HG02938 (cell line): ENCODE data around the gene EIF4B.
"Not testable (repeated sequence)": the region's sequence is repeated elsewhere in the genome, so short reads cannot be mapped to it uniquely, and the experiment has no call there.

Experiments
- ATAC-seq: cut with Tn5 transposase; IDR thresholded peaks from one replicate; pipeline ENCODE4 v1.9.1; 2021; ENCODE audit warnings: mild to moderate bottlenecking, moderate library complexity; ENCODE audit not compliant: unreplicated experiment

EIF4B gene

DNA sequence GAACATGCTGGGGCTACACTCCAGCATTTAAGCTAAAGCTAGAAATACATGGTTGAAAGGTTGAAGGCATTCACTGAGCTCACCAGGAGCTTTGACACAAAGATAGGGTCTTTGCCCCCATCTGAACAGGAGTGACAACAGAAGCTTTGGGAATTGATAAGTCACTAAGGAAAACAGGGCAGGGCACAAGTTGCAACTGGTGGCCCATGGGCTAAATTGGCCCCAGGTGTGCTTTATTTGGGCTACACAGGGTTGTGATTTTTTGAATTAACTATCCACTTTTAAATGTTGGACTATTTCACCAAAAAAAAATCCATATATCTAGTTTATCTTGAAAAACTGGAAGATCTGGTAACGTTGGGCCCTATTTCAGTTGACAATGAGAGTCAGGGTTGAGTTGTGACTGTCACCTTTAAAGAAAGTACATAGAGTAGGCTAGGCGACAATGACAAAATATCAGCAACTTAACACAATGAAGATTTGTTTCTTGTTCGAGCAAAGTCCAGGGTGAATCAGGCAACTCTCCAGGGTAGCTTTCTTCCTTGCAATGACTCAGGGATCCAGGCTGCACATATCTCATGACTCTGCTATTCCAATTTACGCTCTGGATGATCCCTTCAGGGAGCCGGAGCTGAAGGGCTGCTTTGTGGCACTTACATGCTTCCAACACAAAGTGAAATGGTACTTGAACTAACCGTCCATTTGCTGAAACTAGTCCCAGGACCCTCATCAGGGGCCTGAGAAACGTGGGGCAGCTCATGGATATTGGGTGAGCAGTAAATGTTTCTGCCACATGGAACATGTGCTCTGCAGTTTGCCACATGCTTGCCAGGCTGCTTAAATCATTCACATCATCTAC, 13.3 kb upstream of the EIF4B start:
- no peak for ATAC-seq

DNA sequence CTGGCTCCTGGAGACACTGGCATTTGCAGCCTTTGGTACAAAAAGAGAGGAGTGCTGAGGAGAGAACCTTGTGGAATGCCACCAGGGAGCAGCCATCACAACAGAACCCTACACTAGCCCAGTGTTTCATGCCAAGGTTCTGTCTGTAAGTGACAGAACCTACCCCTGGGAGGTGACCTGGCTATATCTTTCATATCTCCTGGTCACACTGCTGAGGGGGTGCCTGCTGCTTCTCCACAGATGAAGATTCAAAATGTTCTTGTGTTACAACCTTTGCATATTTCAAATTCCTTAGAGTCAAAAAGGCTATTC, 12.7 kb upstream of the EIF4B start:
- ATAC-seq = no peak

GRCh38 chr12:53004178-53004577, 2.1 kb upstream of the EIF4B start:
- ATAC-seq = no peak

GRCh38 chr12:53004582-53004981, 1.7 kb upstream of the EIF4B start:
- no peak for ATAC-seq

GRCh38 chr12:53005215-53005985, 856 bp upstream of the EIF4B start:
- no peak for ATAC-seq

DNA sequence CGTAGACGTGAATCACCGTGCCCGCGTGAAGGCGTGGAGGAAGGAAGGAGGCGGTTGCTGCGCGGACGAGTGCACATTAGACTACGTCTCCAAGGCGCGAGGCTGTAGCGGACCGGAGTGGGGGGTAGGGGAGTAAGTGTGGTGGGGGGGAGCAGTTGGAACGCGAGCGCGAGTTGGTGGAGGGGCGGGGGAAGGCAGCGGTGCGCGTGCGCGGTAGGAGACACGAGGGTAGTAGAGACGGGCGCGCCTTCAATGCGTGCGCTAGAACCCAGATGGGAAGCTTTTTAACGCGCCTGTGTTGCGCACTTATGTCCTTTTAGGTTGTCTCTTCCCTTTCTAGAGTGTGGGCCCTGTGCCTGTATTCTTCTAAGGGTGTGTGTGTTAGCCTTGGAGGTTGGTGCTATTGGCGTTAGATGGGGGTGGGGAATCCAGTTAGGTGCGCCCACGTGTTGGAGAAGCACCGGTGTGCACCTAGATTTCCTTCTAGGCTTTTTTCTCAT, 604 bp downstream of the EIF4B start:
- peak; percentile 14 for ATAC-seq

GRCh38 chr12:53007343-53007742, 1.1 kb downstream of the EIF4B start:
- ATAC-seq = no peak

DNA sequence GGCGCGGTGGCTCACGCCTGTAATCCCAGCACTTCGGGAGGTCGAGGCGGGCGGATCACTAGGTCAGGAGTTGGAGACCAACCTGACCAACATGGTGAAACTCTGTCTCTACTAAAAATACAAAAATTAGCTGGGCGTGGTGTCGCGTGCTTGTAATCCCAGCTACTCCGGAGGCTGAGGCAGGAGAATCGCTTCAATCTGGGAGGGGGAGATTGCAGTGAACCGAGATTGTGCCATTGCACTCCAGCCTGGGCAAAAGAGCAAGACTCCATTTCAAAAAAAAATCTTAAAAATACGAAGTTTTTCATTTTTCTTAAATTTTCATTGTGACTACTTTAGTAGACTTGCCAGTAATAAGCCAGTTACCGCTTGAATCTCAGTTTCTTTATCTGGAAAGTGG, 2.5 kb downstream of the EIF4B start:
- ATAC-seq = not testable (repeated sequence)

GRCh38 chr12:53010955-53011354, 4.7 kb downstream of the EIF4B start:
- ATAC-seq = no peak

DNA sequence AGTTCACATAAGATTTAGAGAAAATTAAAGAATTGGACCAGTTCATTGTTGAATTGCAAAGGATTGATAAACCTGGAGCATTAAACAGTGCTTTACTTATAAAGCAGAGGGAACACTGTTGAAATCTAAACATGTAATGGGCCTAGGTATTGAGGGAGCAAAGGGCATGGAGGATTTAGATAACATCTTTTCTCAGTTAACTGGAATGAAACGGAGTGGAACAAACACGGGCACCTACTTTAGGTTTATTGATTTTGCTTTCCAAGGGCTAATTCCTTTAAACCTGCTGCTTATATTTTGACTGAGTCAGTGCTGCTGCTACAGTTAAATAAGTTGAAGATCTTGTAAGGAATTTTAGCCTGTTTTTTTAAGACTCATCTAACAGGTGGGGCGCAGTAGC, 5.6 kb downstream of the EIF4B start:
- ATAC-seq = no peak

DNA sequence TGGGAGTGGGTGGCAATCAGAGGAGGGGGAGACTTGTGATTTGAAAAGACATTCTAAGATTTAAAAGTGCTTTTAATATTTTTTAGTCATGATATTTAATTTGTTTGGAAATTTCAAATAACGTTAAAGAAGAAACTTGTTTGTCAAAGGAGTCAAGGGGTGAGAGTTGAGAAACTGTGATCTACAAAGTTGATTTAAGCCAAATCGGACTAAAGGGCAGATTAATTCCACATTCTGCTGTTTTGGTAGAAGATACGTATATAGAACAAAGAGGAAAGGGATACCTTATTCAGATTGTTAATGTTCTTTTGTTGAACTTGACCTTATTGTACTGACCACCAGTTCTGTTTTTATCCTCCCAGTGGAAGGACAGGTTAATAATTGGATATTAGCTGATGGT, 6.7 kb downstream of the EIF4B start:
- no peak for ATAC-seq

DNA sequence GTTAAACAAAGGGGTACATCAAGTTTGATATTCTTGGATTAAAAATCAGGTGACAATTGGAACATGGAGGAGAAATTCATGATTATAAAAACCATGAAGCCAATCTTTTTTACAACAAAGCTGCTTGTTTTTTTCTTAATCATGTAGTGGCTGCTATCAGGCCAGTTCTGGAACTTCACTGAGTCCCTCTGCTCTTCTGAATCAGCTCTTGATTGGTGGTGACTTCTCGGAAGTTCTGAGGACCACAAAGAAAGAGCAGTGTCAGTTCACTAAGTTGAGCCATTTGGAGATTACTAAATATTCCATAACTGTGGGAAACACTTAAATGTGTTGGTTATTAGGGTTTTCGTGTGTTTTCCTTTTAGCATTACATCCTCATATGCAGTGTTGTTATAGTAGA, 8.5 kb downstream of the EIF4B start:
- ATAC-seq = no peak

GRCh38 chr12:53025250-53025649, 19.0 kb downstream of the EIF4B start:
- ATAC-seq = no peak

- not testable (repeated sequence) for ATAC-seq
Measured at GRCh38 chr12:53027014-53027413, 20.8 kb downstream of the EIF4B start.

- ATAC-seq = no peak
Measured at GRCh38 chr12:53031616-53032015, 25.4 kb downstream of the EIF4B start.

DNA sequence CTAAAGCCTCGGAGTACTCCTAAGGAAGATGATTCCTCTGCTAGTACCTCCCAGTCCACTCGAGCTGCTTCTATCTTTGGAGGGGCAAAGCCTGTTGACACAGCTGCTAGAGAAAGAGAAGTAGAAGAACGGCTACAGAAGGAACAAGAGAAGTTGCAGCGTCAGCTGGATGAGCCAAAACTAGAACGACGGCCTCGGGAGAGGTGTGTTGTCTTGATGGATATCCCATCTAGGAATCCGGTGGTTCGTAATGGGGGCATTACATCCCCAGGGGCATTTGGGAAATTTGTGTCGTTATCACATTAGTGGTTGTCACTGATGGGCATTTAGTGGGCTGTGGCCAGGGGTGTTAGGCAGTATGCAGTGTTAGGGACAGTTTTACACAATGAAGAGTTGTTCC, 27.6 kb downstream of the EIF4B start:
- ATAC-seq = not testable (repeated sequence)

DNA sequence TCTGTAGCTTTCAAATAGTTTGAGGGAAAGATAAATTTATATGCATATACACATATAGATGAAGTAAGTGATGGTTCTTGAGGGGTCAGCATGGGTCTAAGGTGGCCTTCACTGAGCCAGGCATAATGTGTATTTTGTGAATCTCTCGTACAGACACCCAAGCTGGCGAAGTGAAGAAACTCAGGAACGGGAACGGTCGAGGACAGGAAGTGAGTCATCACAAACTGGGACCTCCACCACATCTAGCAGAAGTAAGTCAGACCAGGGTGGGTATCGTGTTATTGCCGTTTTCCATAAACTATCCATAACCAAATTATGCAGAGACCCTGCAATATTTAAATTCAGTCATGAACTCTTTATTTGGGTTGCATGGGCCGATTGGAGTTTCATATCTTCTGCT, 28.2 kb downstream of the EIF4B start:
- no peak for ATAC-seq

DNA sequence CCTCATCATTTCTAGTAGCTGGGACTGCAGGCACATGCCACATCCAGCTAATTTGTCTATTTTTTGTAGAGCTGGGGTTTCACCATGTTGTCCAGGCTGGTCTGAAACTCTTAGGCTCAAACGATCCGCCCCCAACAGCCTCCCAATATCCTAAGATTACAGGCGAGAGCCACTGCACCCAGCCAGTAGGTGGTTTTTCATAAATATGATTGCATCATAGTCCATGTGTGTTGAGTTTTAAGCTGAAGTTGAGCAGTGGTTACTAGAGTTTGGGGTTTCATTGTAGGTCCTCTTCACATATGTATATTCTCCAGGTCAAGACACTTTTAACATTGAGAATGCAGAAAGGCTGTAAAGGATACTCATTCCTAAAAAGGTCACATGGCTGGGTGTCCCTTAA, 30.5 kb downstream of the EIF4B start:
- ATAC-seq = no peak

- ATAC-seq = no peak
Measured at GRCh38 chr12:53039851-53040250, 33.6 kb downstream of the EIF4B start.

- ATAC-seq = no peak
Measured at GRCh38 chr12:53042607-53043454, 36.6 kb downstream of the EIF4B start.

- ATAC-seq = no peak
Measured at GRCh38 chr12:53044052-53044581, 37.9 kb downstream of the EIF4B start.
